22Rv1 (cell line): ENCODE measurements around the gene FCSK.

Experiments used
- ZFX ChIP-seq: fragments of 450-650 bp; IDR thresholded peaks from 2 replicates; pipeline ENCODE4 v1.6.1; 2017; ENCODE audit warnings: antibody characterized with exemption, borderline replicate concordance
- TF ChIP-seq, protein P1 (sequence below): fragments of 450-650 bp; IDR thresholded peaks from 2 replicates; pipeline ENCODE4 v1.5.1; 2017; ENCODE audit warnings: mild to moderate bottlenecking

DNA sequence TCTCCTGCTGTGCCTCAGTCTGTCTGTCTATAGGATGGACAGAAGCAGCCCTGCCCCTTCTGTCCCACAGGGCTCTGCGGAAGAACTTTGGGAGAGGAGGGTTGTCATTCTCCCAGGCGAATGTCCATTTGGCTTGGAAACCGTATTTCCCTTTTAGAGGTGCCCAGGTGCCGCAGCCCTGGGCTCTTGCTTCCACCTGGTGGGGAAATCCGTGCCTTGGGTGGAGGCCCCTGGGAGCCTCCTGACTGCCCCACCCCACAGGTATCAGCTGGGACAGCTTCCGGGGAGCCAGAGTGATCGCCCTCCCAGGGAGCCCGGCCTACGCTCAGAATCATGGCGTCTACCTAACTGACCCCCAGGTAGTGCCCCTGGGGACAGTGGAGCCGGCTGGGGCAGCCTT, 12.7 kb downstream of the FCSK start:
- TF ChIP-seq, protein P1, sequence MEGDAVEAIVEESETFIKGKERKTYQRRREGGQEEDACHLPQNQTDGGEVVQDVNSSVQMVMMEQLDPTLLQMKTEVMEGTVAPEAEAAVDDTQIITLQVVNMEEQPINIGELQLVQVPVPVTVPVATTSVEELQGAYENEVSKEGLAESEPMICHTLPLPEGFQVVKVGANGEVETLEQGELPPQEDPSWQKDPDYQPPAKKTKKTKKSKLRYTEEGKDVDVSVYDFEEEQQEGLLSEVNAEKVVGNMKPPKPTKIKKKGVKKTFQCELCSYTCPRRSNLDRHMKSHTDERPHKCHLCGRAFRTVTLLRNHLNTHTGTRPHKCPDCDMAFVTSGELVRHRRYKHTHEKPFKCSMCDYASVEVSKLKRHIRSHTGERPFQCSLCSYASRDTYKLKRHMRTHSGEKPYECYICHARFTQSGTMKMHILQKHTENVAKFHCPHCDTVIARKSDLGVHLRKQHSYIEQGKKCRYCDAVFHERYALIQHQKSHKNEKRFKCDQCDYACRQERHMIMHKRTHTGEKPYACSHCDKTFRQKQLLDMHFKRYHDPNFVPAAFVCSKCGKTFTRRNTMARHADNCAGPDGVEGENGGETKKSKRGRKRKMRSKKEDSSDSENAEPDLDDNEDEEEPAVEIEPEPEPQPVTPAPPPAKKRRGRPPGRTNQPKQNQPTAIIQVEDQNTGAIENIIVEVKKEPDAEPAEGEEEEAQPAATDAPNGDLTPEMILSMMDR: no peak
- TF ChIP-seq ZFX: no peak
